Activated T-cell treated with anti-CD3 and anti-CD28 coated beads for 48 hours (primary cell): ENCODE measurements around the gene WASHC1.
"Not testable (repeated sequence)": the region's sequence is repeated elsewhere in the genome, so short reads cannot be mapped to it uniquely, and the experiment has no call there.

Experiments
- DNase-seq: peaks from one replicate; pipeline ENCODE4 v3.0.0-alpha.2; 2020; ENCODE audit warnings: low read depth

WASHC1 gene

GRCh38 chr9:29356-29755 is at the start of gene WASHC1:
TSS of gene WASHC1 (minus strand) at chr9:29456. CDS start at chr9:24999, 4,457 bp downstream.
- not testable (repeated sequence) for DNase-seq

DNA sequence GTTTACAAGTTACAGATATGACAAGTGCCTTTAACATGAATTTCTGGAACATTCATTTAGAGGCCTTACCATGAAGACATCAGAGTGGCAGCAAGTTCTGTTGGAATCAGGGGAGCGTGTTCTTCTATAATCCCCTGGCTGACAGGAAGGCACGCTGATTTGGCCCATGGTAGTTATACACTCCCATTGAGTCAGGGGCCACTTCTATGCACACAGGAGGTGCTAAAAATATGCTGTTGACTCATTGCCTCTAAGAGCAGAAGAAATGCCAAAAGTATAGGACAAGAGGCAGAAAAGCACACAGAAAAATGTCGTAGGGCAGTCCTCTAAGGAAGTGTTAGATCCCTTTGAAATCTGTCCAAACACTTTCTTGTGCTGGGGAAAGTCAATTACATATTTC is 49.1 kb upstream of the WASHC1 start:
- not testable (repeated sequence) for DNase-seq

DNA sequence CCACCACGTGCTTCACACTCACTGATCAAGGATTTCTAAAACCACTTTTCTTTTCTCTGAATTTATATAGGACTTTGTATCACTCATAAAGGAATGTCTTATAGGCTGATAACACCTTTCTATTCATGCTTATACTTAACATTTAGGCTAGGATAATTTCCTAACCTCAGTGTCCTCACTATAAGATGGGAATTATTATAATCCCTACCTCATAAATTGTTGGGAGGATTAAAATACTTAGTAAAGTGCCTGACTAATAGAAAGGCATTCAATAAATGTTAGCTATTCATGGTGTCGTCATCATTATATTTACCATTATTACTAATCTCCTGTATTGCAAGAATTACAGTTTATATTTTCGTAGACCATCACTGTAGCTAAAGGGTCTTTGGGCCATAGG is 47.1 kb upstream of the WASHC1 start:
- DNase-seq = not testable (repeated sequence)

DNA sequence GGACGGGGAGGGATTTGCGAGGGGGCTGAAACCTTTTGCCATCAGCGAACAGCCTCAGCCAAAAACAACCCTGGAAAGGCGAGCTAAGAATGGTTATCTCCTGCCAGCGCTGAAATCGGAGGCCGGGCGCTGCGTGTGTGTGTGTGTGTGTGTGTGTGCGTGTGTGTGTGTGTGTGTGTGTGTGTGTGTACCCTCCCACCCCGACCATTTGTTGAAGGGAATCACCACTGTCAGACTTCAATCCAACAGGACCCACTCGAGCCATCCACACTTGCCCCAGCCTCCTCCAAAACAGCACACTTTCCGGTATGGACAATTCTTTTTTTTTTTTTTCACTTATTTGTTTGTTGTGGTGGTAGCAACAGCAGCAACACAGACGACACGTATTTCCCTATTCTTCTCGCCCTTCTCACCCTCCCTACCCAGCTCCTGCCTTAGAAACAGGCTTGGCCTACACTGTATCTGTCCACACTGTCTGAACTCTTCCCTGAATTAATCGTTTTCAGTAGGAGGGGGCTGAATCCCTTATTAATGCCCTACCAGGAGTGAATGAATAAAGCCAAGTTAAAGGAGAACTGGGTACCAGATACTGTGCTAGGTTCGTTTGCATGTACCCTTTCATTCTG is 44.8 kb upstream of the WASHC1 start:
- DNase-seq = not testable (repeated sequence)

GRCh38 chr9:73076-73899 is 44.0 kb upstream of the WASHC1 start:
- peak; percentile 4 for DNase-seq

DNA sequence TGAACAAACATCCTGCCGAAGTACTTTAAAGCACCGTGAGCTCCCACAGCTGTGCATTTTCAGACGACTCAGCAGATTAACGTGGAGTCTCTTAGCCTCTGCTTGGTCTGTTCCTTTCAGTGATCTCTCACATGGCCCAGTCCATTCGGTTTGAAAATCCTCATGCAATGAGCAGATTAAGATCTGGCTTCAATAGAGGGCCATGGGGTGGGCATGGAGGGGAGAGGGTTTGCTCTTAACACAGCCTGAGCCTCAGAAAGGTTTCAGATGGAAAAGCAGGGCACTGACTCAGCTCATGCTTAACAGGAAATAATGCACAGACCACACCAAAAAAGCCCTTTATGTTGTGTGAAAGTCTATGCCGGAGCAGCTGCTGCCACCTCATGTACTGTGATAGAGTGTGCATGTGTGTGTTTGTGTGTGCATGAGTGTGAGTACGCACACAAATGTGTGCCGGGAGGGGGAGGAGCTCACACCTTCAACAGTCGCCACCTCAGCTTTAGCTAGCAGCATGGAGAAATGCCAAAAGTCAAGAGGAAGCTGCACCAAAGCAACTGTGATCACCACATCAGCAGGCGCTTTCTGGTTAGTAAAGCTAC is 33.9 kb upstream of the WASHC1 start:
- DNase-seq = peak; percentile 4

DNA sequence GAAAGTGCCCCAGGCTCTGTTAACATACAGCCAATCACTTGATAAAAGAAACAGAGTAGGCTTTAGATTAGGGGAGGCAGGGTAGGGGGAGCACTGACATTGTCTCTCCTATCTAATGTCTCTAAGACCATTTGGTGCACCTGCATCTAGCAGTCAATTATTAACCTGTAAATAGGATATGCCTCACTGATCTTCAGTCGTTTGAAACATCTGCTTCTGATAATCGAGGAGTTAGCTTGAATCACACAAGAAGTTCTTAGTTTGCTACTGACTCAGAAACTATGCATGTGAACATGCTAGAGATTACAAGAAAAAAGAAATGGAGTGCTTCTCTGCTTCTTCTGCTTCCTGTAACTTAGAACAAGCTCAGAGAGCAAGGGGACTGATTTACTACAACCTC is 23.4 kb upstream of the WASHC1 start:
- not testable (repeated sequence) for DNase-seq

DNA sequence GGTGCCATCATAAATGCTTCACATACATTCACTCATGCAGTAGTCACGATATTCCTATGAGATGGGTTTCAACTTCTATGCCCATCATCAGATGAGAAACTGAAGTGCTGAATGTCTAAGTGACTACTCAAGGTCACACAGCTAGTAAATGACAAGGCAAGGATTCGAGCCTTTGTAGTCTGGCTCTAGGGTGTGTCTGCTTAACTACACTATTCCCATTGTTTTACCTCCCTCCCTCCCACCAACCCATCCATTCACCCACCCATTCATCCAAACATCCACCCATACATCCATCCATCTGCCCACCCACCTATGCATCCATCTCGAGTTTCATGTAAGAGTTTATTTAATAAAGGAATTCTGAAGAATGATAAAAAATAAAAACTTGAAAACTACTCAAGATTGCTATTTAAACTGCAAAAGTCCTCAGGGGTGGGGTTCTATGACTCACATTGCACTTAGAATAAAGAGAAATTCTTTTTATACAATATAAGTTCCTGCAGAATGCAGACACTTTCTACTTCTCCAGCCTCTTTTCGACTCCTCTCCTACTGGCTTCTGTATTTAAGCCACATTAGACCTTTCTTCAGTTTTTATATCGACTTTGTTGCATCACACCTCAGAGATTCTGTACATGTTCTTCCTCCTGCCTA is 19.1 kb upstream of the WASHC1 start:
- DNase-seq = not testable (repeated sequence)

GRCh38 chr9:46639-47271 is 17.5 kb upstream of the WASHC1 start:
- not testable (repeated sequence) for DNase-seq

GRCh38 chr9:46164-46563 is 16.9 kb upstream of the WASHC1 start:
- not testable (repeated sequence) for DNase-seq

DNA sequence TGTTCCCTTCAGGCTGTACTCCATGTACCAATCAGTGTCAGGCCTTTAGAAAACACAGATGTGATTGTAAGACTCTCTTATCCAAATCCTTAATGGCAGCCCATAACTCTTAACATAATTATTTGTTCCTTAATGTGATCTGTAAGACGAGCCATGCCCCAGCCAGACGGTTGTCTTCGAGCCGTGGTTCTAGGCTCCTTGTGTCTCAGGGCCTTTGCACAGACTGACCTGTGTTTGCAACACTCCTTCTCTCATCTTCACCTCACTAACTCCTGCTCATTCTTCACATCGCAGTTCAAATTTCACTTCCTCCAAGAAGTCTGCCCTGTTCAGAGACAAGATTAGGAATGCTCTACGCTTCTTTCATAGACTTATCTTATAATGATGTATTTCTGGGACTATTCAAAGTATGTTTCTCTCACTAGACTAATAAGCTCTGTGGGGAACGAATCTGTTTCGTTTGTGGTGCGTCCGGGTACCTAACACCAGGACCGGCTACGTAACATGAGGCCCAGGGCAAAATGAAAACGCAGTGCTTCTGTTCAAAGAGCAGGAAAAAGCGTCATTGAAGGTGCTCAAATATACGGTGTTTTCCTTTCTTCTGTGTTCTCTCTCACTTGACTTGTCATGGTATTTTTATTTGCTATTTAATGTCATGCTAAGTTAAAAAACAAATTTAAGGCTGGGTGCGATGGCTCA is 16.1 kb upstream of the WASHC1 start:
- DNase-seq = not testable (repeated sequence)

- not testable (repeated sequence) for DNase-seq
Observed at GRCh38 chr9:44416-44815, 15.2 kb upstream of the WASHC1 start.

DNA sequence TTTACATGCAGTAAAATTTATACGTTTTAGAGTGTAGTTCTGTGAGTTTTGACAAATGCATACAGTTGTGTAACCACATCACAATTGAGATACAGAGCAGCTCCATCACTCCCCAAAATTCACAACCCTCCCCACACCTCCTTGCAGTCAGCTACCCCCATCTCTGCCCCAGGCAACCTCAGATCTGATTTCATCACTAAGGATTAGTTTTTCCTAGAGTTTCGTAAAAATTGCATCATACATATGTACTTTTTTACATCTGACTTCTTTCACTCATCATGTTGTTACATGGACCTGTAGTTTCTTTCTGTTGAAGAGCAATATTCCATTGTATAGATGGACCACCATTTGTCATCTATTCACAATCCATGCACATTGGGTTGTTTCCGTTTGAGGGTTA is 14.4 kb upstream of the WASHC1 start:
- not testable (repeated sequence) for DNase-seq

GRCh38 chr9:43116-43515 is 13.9 kb upstream of the WASHC1 start:
- DNase-seq = not testable (repeated sequence)

DNA sequence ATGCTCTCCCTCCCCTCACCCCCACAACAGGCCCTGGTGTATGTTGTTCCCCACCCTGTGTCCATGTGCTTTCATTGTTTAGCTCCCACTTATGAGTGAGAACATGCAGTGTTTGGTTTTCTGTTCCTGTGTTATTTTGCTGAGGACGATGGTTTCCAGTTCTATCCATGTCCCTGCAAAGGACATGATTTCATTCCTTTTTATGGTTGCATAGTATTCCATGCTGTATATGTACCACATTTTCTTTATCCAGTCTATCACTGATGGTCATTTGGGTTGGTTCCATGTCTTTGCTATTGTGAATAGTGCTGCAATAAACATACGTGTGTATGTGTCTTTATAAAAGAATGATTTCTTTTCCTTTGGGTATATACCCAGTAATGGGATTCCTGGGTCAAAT is 12.6 kb upstream of the WASHC1 start:
- DNase-seq = not testable (repeated sequence)

DNA sequence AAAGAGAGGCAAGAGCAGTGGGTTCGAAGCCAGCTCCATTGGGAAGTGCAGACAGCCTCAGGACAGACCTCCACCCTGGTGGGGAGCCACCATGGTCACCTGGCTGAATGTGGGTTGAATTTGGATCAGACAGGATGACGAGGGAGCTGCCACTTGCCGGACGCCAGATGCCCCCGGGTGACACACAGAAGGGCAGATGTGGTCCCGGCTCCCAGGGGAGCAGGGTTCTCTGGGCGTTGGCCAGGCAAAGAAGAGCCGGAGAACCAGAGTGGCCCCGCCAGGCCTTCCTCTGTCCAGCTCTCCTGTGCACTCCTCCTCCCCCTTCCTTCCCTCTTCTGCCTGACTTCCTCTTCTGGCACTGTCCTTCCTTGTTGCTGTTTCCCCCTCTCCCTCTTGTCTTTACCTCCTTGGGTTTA is 12.0 kb upstream of the WASHC1 start:
- not testable (repeated sequence) for DNase-seq

GRCh38 chr9:32308-32707 is 3.1 kb upstream of the WASHC1 start:
- DNase-seq = not testable (repeated sequence)

GRCh38 chr9:28775-29174 is 481 bp downstream of the WASHC1 start:
- not testable (repeated sequence) for DNase-seq

DNA sequence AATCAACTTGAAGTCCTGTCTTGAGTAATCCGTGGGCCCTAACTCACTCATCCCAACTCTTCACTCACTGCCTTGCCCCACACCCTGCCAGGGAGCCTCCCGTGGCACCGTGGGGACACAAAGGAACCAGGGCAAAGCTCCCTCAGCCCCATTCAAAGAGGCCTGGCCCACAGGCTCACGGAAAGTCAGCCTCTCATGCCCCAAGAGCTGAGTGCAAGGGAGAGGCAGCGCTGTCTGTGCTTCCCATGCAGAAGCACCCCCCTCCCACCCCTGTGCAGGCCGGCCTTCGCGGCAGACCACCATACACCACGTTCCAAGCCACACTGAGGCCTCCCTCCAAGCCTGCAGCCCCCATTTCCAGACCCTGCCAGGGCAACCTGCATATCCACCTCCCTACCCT is 7.6 kb downstream of the WASHC1 start:
- DNase-seq = not testable (repeated sequence)

DNA sequence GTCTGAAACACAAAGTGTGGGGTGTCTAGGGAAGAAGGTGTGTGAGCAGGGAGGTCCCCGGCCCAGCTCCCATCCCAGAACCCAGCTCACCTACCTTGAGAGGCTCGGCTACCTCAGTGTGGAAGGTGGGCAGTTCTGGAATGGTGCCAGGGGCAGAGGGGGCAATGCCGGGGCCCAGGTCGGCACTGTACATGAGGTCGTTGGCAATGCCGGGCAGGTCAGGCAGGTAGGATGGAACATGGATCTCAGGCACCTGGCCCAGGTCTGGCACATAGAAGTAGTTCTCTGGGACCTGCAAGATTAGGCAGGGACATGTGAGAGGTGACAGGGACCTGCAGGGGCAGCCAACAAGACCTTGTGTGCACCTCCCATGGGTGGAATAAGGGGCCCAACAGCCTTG is 12.4 kb downstream of the WASHC1 start:
- DNase-seq = not testable (repeated sequence)

DNA sequence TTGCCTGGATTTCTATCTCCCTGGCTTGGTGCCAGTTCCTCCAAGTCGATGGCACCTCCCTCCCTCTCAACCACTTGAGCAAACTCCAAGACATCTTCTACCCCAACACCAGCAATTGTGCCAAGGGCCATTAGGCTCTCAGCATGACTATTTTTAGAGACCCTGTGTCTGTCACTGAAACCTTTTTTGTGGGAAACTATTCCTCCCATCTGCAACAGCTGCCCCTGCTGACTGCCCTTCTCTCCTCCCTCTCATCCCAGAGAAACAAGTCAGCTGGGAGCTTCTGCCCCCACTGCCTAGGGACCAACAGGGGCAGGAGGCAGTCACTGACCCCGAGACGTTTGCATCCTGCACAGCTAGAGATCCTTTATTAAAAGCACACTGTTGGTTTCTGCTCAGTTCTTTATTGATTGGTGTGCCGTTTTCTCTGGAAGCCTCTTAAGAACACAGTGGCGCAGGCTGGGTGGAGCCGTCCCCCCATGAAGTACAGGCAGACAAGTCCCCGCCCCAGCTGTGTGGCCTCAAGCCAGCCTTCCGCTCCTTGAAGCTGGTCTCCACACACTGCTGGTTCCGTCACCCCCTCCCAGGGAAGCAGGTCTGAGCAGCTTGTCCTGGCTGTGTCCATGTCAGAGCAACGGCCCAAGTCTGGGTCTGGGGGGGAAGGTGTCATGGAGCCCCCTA is 15.0 kb downstream of the WASHC1 start:
- DNase-seq = not testable (repeated sequence)
